Activated T-cell treated with anti-CD3 and anti-CD28 coated beads for 1 hour (primary cell): ENCODE data around the gene ACTR6.
"Not testable (repeated sequence)": the region's sequence is repeated elsewhere in the genome, so short reads cannot be mapped to it uniquely, and the experiment has no call there.

Source experiments
- DNase-seq: peaks from one replicate; pipeline ENCODE4 v3.0.0-alpha.2; 2020; ENCODE audit warnings: low read depth

The ACTR6 gene

DNA sequence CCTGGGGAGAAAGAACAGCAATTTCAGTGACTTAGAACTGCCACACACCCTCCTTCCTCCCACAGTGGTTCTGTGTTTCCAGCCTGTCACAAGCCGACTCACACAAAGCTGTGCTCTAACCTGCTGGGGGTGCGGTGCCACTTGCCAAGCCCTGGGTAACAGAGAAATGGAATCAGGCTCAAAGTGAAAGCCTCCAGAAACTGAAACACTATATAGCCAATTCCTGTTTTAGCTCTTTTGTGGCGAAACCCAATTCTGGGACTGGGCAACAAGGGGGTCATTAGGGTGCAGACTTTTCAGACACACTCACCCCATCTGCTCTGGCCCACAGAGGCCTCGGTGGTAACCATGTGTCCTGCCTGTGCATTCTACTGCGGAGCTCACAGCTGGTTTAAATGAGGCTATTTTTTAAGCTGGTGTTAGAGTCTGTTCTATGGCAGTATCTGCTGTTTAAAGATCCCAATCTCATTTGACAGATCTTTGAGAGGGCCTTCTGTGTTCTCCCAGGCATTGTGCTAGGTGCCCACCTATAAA lies 15.2 kb upstream of the ACTR6 start:
- DNase-seq, result no peak

GRCh38 chr12:100186071-100186470 lies 14.5 kb upstream of the ACTR6 start:
- no peak for DNase-seq

- no peak for DNase-seq
These were observed 13.5 kb upstream of the ACTR6 start for GRCh38 chr12:100187068-100187467.

GRCh38 chr12:100187857-100188519 lies 12.6 kb upstream of the ACTR6 start:
- DNase-seq, result no peak

GRCh38 chr12:100188888-100189635 lies 11.6 kb upstream of the ACTR6 start:
- not testable (repeated sequence) for DNase-seq

DNA sequence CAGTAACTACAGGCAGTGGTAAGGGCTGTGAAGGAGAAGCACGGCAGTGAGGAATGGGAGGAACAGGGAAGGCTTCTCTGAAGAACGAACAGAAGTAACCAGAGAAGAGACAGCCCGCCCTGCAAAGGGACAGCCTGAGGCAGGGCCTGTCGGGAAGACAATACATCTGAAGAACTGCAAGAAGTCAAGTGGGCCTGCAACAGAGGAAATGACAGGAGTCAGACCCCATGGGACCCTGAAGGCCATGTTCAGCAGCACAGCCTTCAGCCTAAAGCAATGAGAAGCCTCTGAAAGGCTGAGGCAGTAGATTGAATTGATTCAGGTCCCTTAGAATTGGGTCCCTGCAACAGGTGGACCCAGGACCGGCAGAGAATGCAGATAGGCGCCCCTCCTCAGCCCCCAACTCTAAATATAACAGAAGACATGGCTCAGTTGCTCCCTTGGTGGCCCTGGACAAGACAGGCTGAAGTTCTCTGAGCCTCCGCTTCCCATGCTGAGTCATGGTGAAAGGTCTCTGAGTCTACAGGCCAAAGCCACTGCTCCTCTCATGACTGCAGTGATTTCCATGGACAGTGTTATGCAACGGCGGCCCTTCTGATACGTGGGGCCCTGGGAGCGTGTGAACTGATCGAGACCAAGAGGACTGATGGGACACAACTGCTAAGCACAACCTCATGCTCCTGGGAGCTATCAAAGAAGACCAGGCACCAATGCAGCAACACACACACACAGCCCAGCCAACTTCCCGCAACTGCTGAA lies 10.8 kb upstream of the ACTR6 start:
- DNase-seq, result no peak

DNA sequence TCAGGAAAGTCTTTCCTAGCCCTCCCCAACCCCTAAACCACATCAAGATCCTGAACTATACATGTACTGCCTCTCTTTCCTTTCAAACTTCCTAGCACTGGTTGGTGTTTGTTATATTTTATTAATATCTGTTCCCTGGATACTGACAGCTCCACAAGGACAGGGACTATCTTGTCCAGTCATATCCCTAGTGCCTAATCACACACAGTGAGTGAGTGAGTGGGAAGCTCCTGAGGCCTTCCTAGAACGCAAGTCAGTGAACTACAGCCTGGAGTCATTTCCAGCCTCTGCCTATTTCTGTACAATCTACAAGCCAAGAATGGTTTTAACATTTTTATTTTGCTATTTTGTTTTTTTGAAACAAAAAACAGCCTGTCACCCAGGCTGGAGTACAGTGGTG lies 7.5 kb upstream of the ACTR6 start:
- DNase-seq, result no peak

DNA sequence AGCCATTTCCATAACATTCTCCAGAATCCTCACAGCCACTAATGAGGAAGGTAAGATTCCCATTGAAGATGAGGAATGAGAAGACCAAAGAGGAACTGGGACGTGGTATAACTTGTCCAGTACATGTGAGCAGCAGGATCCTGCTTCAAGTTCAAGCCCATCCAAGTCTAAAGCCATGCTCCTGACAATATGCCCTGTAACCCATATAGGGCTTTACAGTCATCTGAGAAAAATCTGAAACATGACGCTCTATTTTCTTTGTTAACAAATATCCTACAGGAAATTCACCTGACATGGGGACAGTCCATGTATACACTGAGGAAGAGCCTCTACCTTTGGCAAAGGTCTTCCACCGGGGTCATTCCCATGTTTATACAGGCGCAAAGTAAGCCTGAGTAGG lies 3.1 kb upstream of the ACTR6 start:
- no peak for DNase-seq

DNA sequence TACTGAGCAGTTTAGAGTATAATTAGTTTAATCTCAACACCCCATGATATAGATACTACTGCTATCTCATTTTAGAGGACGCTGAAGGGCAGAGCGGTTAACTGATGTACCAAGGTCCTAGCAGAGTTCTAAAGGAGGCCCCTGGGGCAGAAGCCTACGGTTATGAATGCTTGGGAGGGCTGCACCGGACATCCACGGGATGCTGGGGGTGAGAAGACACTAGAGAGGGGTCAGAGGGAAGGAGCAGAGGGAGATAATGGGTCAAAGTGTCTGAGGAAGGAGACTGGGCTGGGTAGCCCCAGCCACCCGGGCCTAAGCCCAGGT lies 1.6 kb upstream of the ACTR6 start:
- no peak for DNase-seq

GRCh38 chr12:100199347-100200149 lies 1.1 kb upstream of the ACTR6 start:
- peak; percentile 62 for DNase-seq

GRCh38 chr12:100201604-100202423 lies 1.2 kb downstream of the ACTR6 start:
- DNase-seq, result no peak

GRCh38 chr12:100207311-100207710 lies 6.7 kb downstream of the ACTR6 start:
- no peak for DNase-seq

GRCh38 chr12:100208834-100209233 lies 8.2 kb downstream of the ACTR6 start:
- DNase-seq, result no peak

DNA sequence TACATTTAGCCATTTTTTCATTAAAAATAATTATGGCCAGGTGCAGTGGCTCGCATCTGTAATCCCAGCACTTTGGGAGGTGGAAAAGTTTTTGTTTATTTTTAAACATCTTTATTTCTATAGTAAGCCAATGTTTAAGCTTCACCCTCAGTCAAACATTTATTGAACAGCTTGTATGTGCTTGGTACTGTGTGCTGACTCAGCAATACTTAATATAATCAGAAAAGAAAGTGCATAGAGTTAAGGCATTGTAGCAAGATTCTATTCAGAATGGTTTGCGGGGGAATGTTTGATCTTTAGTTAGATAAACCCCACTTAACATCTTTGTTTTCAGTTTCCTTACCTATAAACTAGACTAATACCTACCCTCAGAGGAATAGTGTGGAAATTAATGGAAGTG lies 11.1 kb downstream of the ACTR6 start:
- DNase-seq, result no peak

DNA sequence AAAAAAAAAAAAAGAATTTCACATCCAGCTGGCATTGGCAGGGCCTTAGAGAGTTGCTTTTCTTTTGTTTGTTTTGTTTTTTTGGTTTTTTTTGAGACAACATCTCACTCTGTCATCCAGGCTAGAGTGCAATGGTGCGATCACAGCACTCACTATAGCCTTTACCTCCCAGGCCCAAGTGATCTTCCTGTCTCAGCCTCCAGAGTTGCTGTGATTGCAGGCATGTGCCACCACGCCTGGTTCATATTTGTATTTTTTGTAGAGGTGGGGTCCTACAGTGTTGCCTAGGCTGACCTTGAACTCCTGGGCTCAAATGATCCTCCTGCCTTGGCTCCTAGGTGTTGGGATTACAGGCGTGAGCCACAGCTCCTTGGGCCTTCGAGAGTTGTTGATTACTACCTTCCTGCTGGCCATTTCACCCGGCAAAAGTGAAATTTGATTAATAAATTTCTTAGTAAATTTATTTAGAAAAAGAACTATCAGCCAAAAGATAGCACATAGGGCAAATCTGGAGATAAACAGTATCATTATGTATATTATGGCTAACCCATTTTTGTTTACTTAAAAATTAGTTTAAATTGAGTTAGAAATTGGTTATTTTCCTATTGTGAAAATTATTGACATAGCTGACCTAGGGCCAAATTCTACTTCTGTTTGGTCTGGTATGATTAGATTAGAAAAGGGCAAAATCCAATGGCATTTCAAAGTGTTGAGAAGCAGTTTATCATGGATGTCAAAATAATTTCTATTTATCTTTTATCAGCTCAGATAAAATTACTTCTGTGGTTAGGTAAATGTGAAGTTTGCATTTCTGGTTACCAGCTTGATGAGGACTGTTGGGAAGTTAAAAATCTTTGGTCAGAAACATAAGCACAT lies 12.6 kb downstream of the ACTR6 start:
- no peak for DNase-seq

DNA sequence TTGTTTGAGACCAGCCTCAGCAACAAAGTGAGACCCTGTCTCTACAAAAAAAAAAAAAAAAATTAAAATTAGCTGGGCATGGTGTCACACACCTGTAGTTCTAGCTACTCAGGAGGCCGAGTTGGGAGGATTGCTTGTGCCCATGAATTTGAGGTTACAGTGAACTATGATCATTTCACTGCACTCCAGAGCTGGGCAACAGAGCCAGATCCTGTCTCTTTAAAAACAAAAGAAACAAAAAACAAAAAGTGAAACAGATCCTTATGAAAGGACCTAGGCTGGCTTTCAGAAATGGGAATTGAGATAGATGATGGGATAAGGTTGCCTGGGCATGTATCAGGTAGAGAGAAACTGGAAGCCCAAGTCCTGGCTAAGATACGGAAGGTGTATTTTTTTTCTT lies 13.9 kb downstream of the ACTR6 start:
- DNase-seq, result no peak

GRCh38 chr12:100215209-100215608 lies 14.6 kb downstream of the ACTR6 start:
- no peak for DNase-seq

- DNase-seq, result no peak
These were observed 15.7 kb downstream of the ACTR6 start for GRCh38 chr12:100216337-100216736.

- DNase-seq, result no peak
These were observed 18.9 kb downstream of the ACTR6 start for GRCh38 chr12:100219328-100220109.
